Subcutaneous abdominal adipose tissue (tissue), 5 donors: ENCODE results near the gene ARL4A.
"Not testable (repeated sequence)": the region's sequence is repeated elsewhere in the genome, so short reads cannot be mapped to it uniquely, and the experiment has no call there.

Experiments
- H3K27ac ChIP-seq: one replicate; pipeline ENCODE4 v1.7.0; 2013; ENCODE audit warnings: low read depth, mild to moderate bottlenecking, inconsistent platforms, low read length, moderate library complexity
- H3K27me3 ChIP-seq, 5 donors: one replicate each; pipeline ENCODE4 v1.7.0; 2013; ENCODE audit warnings: low read length in 5 of 5, inconsistent platforms in 1 of 5; ENCODE audit not compliant: control insufficient read depth in 5 of 5, insufficient read depth in 4 of 5
- H3K36me3 ChIP-seq, 5 donors: one replicate each; pipeline ENCODE4 v1.7.0; 2013; ENCODE audit warnings: low read length in 5 of 5; ENCODE audit not compliant: control insufficient read depth in 5 of 5, insufficient read depth in 5 of 5
- H3K4me1 ChIP-seq, 5 donors: one replicate each; pipeline ENCODE4 v1.7.0; 2013; ENCODE audit warnings: low read length in 5 of 5, mild to moderate bottlenecking in 3 of 5, moderate library complexity in 1 of 5; ENCODE audit not compliant: control insufficient read depth in 5 of 5, insufficient read depth in 5 of 5
- H3K4me3 ChIP-seq, 5 donors: one replicate each; pipeline ENCODE4 v1.7.0; 2013; ENCODE audit warnings: low read length in 5 of 5, low read depth in 1 of 5
- H3K9ac ChIP-seq, 5 donors: one replicate each; pipeline ENCODE4 v1.7.0; 2013; ENCODE audit warnings: low read length in 5 of 5, mild to moderate bottlenecking in 4 of 5, moderate library complexity in 3 of 5
- H3K9me3 ChIP-seq, 5 donors: one replicate each; pipeline ENCODE4 v1.7.0; 2013; ENCODE audit warnings: low read length in 5 of 5; ENCODE audit not compliant: control insufficient read depth in 5 of 5
- donor health status: healthy.
- donor health status: healthy.
- donor health status: healthy.
- donor health status: healthy.
- donor health status: healthy.

The ARL4A gene

DNA sequence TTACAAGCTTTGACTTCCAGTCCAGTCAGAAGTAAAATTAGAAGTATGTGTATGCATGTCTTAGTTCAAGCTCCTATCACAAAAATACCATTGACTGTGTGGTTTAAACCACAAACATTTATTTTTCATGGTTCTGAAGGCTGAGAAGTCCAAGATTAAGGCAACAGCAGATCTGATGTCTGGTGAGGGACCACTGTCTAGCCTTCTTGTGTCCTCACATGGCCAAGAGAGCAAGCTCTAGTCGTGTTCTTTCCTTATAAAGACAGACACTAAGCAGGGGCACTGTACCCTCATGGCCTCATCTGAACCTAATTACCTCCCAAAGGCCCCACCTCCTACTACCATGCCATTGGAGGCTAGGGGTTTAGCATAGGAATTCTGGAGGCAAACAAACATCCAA is 41.3 kb upstream of the ARL4A start:
- Histone ChIP-seq H3K4me3 (no peak overlapping the region), H3K4me1 (no peaks in the 10 kb centered on the region), H3K9me3 (no peaks in the 10 kb centered on the region), H3K27me3 (no peaks in the 10 kb centered on the region), H3K36me3 (peaks cover 0 to 31% (median 3%) of the 10 kb centered on the region in 5 donors), H3K27ac (no peak overlapping the region), H3K9ac (no peak overlapping the region)

GRCh38 chr7:12647364-12648219 is 39.8 kb upstream of the ARL4A start:
- no peaks in the 10 kb centered on the region for H3K27me3 ChIP-seq
- no peaks in the 10 kb centered on the region for H3K4me1 ChIP-seq
- no peak overlapping the region for H3K9ac ChIP-seq
- no peak overlapping the region for H3K27ac ChIP-seq
- no peak overlapping the region for H3K4me3 ChIP-seq
- H3K9me3 ChIP-seq = no peaks in the 10 kb centered on the region
- peaks cover 0 to 26% (median 3%) of the 10 kb centered on the region in 5 donors for H3K36me3 ChIP-seq

DNA sequence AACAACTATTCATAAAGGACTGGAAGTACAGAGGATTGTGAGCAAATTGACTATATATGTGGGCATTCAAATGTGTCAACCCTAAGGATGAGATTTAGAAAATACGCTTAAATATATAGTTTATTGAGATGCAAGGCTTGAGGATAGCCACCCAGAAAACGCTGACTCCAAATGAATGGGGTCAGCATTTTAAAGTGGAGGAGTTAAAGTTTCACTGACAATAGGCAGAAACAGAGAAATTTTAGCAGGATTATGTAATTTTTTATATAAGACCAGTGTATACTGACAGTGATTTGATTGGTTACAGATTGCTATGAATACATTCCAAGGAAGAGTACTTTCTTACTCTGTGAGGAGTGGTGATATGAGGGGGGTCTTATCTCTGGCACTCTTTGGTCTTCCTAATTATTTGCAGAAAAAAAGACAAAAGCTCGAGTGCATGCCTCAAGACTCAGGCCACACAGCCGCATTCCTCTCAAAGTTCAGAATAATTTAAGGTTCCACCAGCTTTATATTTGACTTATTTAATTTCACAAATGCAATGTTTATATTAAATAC is 38.6 kb upstream of the ARL4A start:
- Histone ChIP-seq H3K4me3 (no peak overlapping the region), H3K4me1 (no peaks in the 10 kb centered on the region), H3K9ac (no peak overlapping the region), H3K9me3 (no peaks in the 10 kb centered on the region), H3K36me3 (peaks cover 0 to 23% (median 3%) of the 10 kb centered on the region in 5 donors), H3K27me3 (no peaks in the 10 kb centered on the region), H3K27ac (no peak overlapping the region)

DNA sequence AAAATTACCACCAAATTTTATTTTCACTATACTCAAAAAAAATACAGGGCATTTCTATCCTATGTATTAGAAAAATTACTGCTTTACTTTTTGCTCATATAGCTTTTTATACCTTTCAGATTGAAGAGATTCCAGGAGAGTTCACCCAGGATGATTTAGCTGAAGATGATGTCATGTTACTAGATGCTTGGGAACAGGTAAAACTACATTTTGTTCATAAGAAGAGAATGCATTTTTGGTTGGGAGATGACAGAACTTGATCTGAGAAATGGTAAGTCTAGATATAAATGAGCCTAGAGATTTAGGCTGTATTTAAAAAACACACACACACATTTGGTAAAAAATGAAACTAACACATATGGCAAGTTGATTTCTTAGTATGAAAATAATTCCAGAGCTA is 38.1 kb upstream of the ARL4A start:
- Histone ChIP-seq H3K4me1 (no peaks in the 10 kb centered on the region), H3K9ac (no peak overlapping the region), H3K27me3 (no peaks in the 10 kb centered on the region), H3K4me3 (no peak overlapping the region), H3K36me3 (peaks cover 0 to 28% (median 1%) of the 10 kb centered on the region in 5 donors), H3K9me3 (no peaks in the 10 kb centered on the region), H3K27ac (no peak overlapping the region)

- H3K4me3 ChIP-seq = no peak overlapping the region
- H3K36me3 ChIP-seq = peaks cover 0 to 34% (median 0%) of the 10 kb centered on the region in 5 donors
- no peaks in the 10 kb centered on the region for H3K9me3 ChIP-seq
- H3K4me1 ChIP-seq = no peaks in the 10 kb centered on the region
- no peak overlapping the region for H3K27ac ChIP-seq
- no peak overlapping the region for H3K9ac ChIP-seq
- no peaks in the 10 kb centered on the region for H3K27me3 ChIP-seq
Measured at GRCh38 chr7:12650080-12650479, 37.4 kb upstream of the ARL4A start.

- no peak overlapping the region for H3K9ac ChIP-seq
- H3K4me1 ChIP-seq = no peaks in the 10 kb centered on the region
- H3K36me3 ChIP-seq = peaks cover 0 to 32% (median 0%) of the 10 kb centered on the region in 5 donors
- H3K9me3 ChIP-seq = no peaks in the 10 kb centered on the region
- no peak overlapping the region for H3K27ac ChIP-seq
- no peak overlapping the region for H3K4me3 ChIP-seq
- no peaks in the 10 kb centered on the region for H3K27me3 ChIP-seq
Measured at GRCh38 chr7:12653110-12653509, 34.3 kb upstream of the ARL4A start.

GRCh38 chr7:12653518-12653917 is 33.9 kb upstream of the ARL4A start:
- H3K9me3 ChIP-seq = no peaks in the 10 kb centered on the region
- peaks cover 0 to 32% (median 0%) of the 10 kb centered on the region in 5 donors for H3K36me3 ChIP-seq
- no peak overlapping the region for H3K27ac ChIP-seq

DNA sequence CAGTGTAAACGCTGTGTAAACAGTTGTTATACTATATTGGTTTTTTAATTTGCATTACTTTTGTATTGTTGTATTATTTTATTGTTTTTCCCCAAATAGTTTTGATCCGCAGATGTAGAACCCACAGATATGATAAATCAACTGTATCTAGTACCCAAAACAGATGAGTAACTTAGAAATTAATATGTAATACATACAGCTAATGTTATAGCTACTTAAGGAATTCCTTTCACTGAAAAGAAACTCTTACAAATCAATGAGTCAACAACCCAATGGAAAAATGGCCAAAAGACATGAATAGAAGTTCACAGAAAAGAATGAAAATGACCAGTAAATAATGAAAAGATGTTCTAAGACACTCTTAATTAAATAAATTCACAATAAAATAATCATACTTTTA is 32.3 kb upstream of the ARL4A start:
- Histone ChIP-seq H3K36me3 (peaks cover 0 to 22% (median 0%) of the 10 kb centered on the region in 5 donors), H3K4me3 (no peak overlapping the region), H3K4me1 (no peaks in the 10 kb centered on the region), H3K9me3 (no peaks in the 10 kb centered on the region), H3K9ac (no peak overlapping the region), H3K27me3 (no peaks in the 10 kb centered on the region), H3K27ac (no peak overlapping the region)

More at GRCh38 chr7:12653518-12653917, 33.9 kb upstream of the ARL4A start:
- Histone ChIP-seq H3K4me3 (no peak overlapping the region), H3K4me1 (no peaks in the 10 kb centered on the region), H3K9ac (no peak overlapping the region), H3K27me3 (no peaks in the 10 kb centered on the region)

DNA sequence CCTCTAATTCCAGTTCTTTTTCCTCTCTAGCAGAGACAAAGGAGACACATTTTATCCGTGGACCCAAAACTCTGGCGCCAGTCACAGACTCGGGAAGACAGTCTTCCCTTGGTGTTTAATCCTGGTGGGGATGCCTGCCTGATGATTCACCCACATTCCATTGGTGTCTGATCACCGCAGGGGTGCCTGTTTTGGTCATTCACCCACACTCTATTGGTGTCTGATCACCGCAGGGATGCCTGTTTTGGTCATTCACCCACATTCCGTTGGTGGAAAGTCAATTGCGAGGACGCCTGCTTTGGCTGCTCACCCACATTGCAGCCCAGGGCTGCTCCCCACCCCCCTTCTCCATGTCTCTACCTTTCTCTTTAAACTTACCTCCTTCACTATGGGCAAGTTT is 27.0 kb upstream of the ARL4A start:
- not testable (repeated sequence) for H3K9me3 ChIP-seq, H3K4me1 ChIP-seq, H3K9ac ChIP-seq, H3K27me3 ChIP-seq, H3K27ac ChIP-seq, H3K4me3 ChIP-seq, H3K36me3 ChIP-seq

DNA sequence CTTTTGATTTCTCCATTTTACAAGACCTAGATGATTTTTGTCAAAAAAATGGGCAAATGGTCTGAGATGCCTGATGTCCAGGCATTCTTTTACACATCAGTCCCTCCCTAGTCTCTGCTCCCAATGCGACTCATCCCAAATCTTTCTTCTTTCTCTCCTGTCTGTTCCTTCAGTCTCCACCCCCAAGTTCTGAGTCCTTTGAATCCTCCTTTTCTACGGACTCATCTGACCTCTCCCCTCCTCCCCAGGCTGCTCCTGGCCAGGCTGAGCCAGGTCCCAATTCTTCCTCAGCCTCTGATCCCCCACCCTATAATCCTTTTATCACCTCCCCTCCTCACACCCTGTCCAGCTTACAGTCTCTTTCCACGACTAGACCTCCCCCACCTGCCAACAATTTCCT is 26.4 kb upstream of the ARL4A start:
- H3K4me3 ChIP-seq, H3K27me3 ChIP-seq, H3K27ac ChIP-seq, H3K4me1 ChIP-seq, H3K9ac ChIP-seq, H3K36me3 ChIP-seq, H3K9me3 ChIP-seq: not testable (repeated sequence)
